RWPE2 (cell line): ENCODE measurements around the gene MBTD1.

ENCODE experiments used
- ATAC-seq: fragments of 200-7000 bp; cut with Tn5 transposase; 3 replicates; pipeline ENCODE4 v1.9.1; 2021; ENCODE audit warnings: low read depth
- DNase-seq: peaks from one replicate; pipeline ENCODE4 v3.0.0-alpha.2; 2020; ENCODE audit warnings: low spot score
- H3K27ac ChIP-seq: fragments of 450-650 bp; 2 replicates; pipeline ENCODE4 v1.5.1; 2017; ENCODE audit warnings: mild to moderate bottlenecking; ENCODE audit not compliant: poor library complexity, severe bottlenecking
- H3K27me3 ChIP-seq: fragments of 250-450 bp; sonication (Bioruptor Pico); 2 replicates; pipeline ENCODE4 v1.5.1; 2021; ENCODE audit warnings: mild to moderate bottlenecking, moderate library complexity; ENCODE audit not compliant: insufficient read depth, poor library complexity, severe bottlenecking
- H3K36me3 ChIP-seq: fragments of 250-450 bp; sonication (Bioruptor Pico); 2 replicates; pipeline ENCODE4 v1.5.1; 2020; ENCODE audit warnings: low read depth, mild to moderate bottlenecking, moderate library complexity
- H3K4me1 ChIP-seq: fragments of 250-450 bp; sonication (Bioruptor Pico); 2 replicates; pipeline ENCODE4 v1.5.1; 2021; ENCODE audit warnings: mild to moderate bottlenecking, moderate library complexity; ENCODE audit not compliant: insufficient read depth, poor library complexity, severe bottlenecking
- H3K4me3 ChIP-seq: fragments of 250-450 bp; sonication (Bioruptor Pico); 2 replicates; pipeline ENCODE4 v1.5.1; 2021; ENCODE audit warnings: mild to moderate bottlenecking, moderate library complexity; ENCODE audit not compliant: severe bottlenecking
- H3K9me3 ChIP-seq: fragments of 250-450 bp; sonication (Bioruptor Pico); 2 replicates; pipeline ENCODE4 v1.5.1; 2021; ENCODE audit warnings: mild to moderate bottlenecking, moderate library complexity; ENCODE audit not compliant: severe bottlenecking
- CTCF ChIP-seq: fragments of 450-650 bp; IDR thresholded peaks from one replicate; pipeline ENCODE4 v1.5.1; 2017; ENCODE audit warnings: mild to moderate bottlenecking, moderate library complexity; ENCODE audit not compliant: poor library complexity, severe bottlenecking

MBTD1 gene

GRCh38 chr17:51164911-51165679, 94.8 kb downstream of the MBTD1 start:
- peak overlapping the region; percentile 84 for H3K4me3 ChIP-seq
- H3K36me3 ChIP-seq = peaks cover 62% of the 10 kb centered on the region

GRCh38 chr17:51161541-51161940, 98.3 kb downstream of the MBTD1 start:
- DNase-seq = no peak
- Histone ChIP-seq H3K36me3 (peaks cover 63% of the 10 kb centered on the region), H3K9me3 (no peaks in the 10 kb centered on the region), H3K27me3 (no peaks in the 10 kb centered on the region), H3K4me1 (no peaks in the 10 kb centered on the region), H3K27ac (no peak overlapping the region), H3K4me3 (no peak overlapping the region)
- no peak for ATAC-seq
- no peak for TF ChIP-seq CTCF

More at GRCh38 chr17:51164911-51165679, 94.8 kb downstream of the MBTD1 start:
- no peak for TF ChIP-seq CTCF
- Histone ChIP-seq H3K9me3 (no peaks in the 10 kb centered on the region), H3K27ac (peak overlapping the region; percentile 77), H3K27me3 (no peaks in the 10 kb centered on the region), H3K4me1 (no peaks in the 10 kb centered on the region)
- DNase-seq (no peak), ATAC-seq (no peak)

- Histone ChIP-seq H3K4me3 (no peak overlapping the region), H3K27me3 (no peaks in the 10 kb centered on the region), H3K9me3 (no peaks in the 10 kb centered on the region), H3K27ac (no peak overlapping the region), H3K36me3 (peaks cover 76% of the 10 kb centered on the region), H3K4me1 (peaks cover 3% of the 10 kb centered on the region)
- no peak for TF ChIP-seq CTCF
- ATAC-seq (no peak), DNase-seq (no peak)
These were observed 100.2 kb downstream of the MBTD1 start for GRCh38 chr17:51159604-51160003.

GRCh38 chr17:51155416-51155815, 104.4 kb downstream of the MBTD1 start:
- DNase-seq = no peak
- no peak overlapping the region for H3K27ac ChIP-seq
- no peaks in the 10 kb centered on the region for H3K27me3 ChIP-seq
- no peak for TF ChIP-seq CTCF
- no peak for ATAC-seq
- H3K4me1 ChIP-seq = peaks cover 13% of the 10 kb centered on the region
- no peaks in the 10 kb centered on the region for H3K9me3 ChIP-seq
- no peak overlapping the region for H3K4me3 ChIP-seq
- H3K36me3 ChIP-seq = peaks cover 51% of the 10 kb centered on the region

- no peak for DNase-seq
- Histone ChIP-seq H3K4me1 (peaks cover 13% of the 10 kb centered on the region), H3K27ac (peak overlapping the region; percentile 59), H3K36me3 (peaks cover 39% of the 10 kb centered on the region), H3K9me3 (no peaks in the 10 kb centered on the region), H3K4me3 (peak overlapping the region; percentile 55), H3K27me3 (no peaks in the 10 kb centered on the region)
- TF ChIP-seq CTCF = no peak
- ATAC-seq = no peak
These were observed 105.7 kb downstream of the MBTD1 start for GRCh38 chr17:51154176-51154575.
